DOHH2 (cell line): ENCODE results near the gene PRRT1.

Experiments
- H3F3A ChIP-seq: fragments of 200-600 bp; sonication (generic), shearing (Covaris generic); 2 replicates; pipeline ENCODE4 v1.6.0; 2016; ENCODE audit warnings: antibody characterized with exemption, mild to moderate bottlenecking; ENCODE audit not compliant: control insufficient read depth, insufficient read depth
- H3K27ac ChIP-seq: fragments of 200-600 bp; sonication (generic); 2 replicates; pipeline ENCODE4 v1.5.1; 2014; ENCODE audit warnings: low read depth, mild to moderate bottlenecking, low read length, moderate library complexity
- H3K27me3 ChIP-seq: fragments of 200-600 bp; sonication (generic); 2 replicates; pipeline ENCODE4 v1.6.1; 2014; ENCODE audit warnings: mild to moderate bottlenecking, low read length, mixed read lengths; ENCODE audit not compliant: control insufficient read depth
- H3K36me3 ChIP-seq: fragments of 200-600 bp; sonication (generic); 2 replicates; pipeline ENCODE4 v1.6.1; 2014; ENCODE audit warnings: mild to moderate bottlenecking, low read length, moderate library complexity, mixed read lengths; ENCODE audit not compliant: control insufficient read depth
- H3K4me1 ChIP-seq: fragments of 200-600 bp; sonication (generic); 2 replicates; pipeline ENCODE4 v1.6.1; 2014; ENCODE audit warnings: mild to moderate bottlenecking, low read length, mixed read lengths; ENCODE audit not compliant: control insufficient read depth
- H3K4me2 ChIP-seq: fragments of 200-600 bp; sonication (generic); 2 replicates; pipeline ENCODE4 v1.6.0; 2014; ENCODE audit warnings: mild to moderate bottlenecking, low read length, moderate library complexity
- H3K4me3 ChIP-seq: fragments of 200-600 bp; sonication (generic); 2 replicates; pipeline ENCODE4 v1.5.1; 2014; ENCODE audit warnings: mild to moderate bottlenecking, low read length, mixed read lengths
- H3K79me2 ChIP-seq: fragments of 200-600 bp; sonication (generic); 2 replicates; pipeline ENCODE4 v1.6.1; 2014; ENCODE audit warnings: mild to moderate bottlenecking, low read length, mixed read lengths; ENCODE audit not compliant: control insufficient read depth
- H3K9me2 ChIP-seq: fragments of 200-600 bp; sonication (generic); replicated peaks from 2 replicates; pipeline ENCODE4 v1.6.1; 2014; ENCODE audit warnings: mild to moderate bottlenecking, low read length, mixed read lengths; ENCODE audit not compliant: control insufficient read depth
- H3K9me3 ChIP-seq: fragments of 200-600 bp; sonication (generic); 2 replicates; pipeline ENCODE4 v1.6.1; 2014; ENCODE audit warnings: antibody characterized with exemption, low read length, mixed read lengths; ENCODE audit not compliant: control insufficient read depth, insufficient read depth
- H4K20me1 ChIP-seq: fragments of 200-600 bp; sonication (generic); 2 replicates; pipeline ENCODE4 v1.6.0; 2014; ENCODE audit warnings: low read depth, mild to moderate bottlenecking, antibody characterized with exemption, low read length, moderate library complexity; ENCODE audit not compliant: control insufficient read depth, insufficient read depth
- EZH2phosphoT487 ChIP-seq: fragments of 200-600 bp; sonication (generic); IDR thresholded peaks from 2 replicates; pipeline ENCODE4 v1.6.1; 2017; ENCODE audit warnings: borderline replicate concordance, mild to moderate bottlenecking, antibody characterized with exemption, low read length, moderate library complexity, mixed read lengths
- TF ChIP-seq, protein P1 (sequence below): fragments of 200-600 bp; sonication (generic); IDR thresholded peaks from one replicate; pipeline ENCODE4 v1.5.1; 2014; ENCODE audit warnings: antibody characterized with exemption, mild to moderate bottlenecking, low read depth, low read length; ENCODE audit not compliant: poor library complexity, severe bottlenecking

PRRT1 gene

DNA sequence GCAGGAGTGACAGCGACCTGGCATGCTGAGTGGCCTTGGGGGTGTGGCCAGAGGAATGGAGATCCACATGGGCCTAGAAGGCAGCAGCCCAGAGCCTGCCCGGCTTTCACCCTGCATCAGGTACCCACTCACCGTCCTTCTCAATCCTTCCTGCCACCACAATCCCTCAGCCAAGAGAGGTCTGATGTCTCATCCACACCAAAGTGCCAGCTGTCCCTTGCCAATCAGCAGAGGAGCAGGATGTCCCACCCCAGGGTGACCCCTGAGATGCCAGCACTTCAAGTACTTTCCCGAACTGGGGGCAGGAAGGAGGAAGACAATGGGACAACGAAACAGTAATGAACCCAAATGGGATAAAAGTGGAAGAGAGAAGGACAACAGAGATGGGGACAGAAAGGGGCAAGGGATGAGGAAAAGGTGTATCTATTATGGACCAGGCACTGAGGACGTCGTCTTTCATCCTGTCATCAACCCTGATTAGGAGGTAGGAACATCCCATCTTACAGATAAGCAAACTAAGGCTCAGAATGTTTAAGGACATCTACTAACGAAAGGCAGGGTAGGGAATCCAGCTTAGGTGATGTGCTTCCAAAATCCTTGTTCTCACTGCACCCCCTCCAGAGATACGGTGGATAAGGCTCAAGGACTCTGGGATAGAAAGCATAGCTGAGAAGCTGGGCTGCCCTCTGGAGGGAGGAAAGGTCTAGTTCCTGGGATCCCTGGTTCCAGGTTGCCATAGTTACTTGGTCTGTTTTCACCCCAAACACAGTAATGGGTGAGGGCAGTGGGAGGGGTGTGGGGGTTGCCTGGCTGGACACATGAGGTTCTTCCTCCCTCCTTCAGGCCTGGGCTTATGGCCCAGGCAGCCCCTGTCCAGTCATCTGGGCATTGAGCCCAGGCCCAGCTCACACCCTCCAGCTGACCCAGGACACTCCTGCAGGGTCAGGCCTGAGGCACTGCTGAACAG is 38.1 kb downstream of the PRRT1 start:
- Histone ChIP-seq H3K4me3 (no peak overlapping the region), H3K27ac (no peak overlapping the region), H3K9me2 (no peaks in the 10 kb centered on the region), H3K79me2 (no peaks in the 10 kb centered on the region), H4K20me1 (no peaks in the 10 kb centered on the region), H3K4me1 (no peaks in the 10 kb centered on the region), H3K27me3 (peaks cover 11% of the 10 kb centered on the region), H3K4me2 (no peak overlapping the region), H3K9me3 (no peaks in the 10 kb centered on the region), H3F3A (no peaks in the 10 kb centered on the region), H3K36me3 (peaks cover 33% of the 10 kb centered on the region)
- TF ChIP-seq, protein P1, sequence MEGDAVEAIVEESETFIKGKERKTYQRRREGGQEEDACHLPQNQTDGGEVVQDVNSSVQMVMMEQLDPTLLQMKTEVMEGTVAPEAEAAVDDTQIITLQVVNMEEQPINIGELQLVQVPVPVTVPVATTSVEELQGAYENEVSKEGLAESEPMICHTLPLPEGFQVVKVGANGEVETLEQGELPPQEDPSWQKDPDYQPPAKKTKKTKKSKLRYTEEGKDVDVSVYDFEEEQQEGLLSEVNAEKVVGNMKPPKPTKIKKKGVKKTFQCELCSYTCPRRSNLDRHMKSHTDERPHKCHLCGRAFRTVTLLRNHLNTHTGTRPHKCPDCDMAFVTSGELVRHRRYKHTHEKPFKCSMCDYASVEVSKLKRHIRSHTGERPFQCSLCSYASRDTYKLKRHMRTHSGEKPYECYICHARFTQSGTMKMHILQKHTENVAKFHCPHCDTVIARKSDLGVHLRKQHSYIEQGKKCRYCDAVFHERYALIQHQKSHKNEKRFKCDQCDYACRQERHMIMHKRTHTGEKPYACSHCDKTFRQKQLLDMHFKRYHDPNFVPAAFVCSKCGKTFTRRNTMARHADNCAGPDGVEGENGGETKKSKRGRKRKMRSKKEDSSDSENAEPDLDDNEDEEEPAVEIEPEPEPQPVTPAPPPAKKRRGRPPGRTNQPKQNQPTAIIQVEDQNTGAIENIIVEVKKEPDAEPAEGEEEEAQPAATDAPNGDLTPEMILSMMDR, result no peak
- TF ChIP-seq EZH2phosphoT487, result no peak

DNA sequence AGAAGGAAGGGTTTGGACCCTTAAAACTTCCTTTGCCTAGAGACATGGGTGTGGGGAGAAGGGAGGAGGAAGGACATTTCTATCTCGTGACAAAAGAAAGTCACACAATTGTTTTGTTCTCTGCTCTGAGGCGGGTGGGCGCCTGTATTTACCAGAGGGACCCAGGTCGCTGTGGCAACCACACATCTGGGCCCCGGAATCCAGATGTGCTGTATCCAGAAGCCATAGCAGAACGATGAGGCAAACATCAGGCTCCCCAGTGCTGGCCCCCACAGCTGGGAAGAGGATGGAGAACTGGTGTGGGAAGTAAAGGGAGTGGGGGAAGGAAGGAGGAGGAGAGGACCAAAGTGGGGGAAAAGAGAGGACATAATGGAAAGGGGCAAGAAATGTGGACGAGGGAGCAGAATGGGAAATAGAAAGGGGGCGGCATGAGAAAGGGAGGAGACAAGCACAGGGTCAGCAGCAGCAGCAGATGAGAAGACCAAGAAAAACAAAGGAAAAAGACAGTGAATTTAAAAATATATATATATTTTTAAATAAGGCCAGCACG is 39.2 kb downstream of the PRRT1 start:
- H3K9me2 ChIP-seq, result no peaks in the 10 kb centered on the region
- H3K27ac ChIP-seq, result no peak overlapping the region
- H3K9me3 ChIP-seq, result no peaks in the 10 kb centered on the region
- no peaks in the 10 kb centered on the region for H3K4me1 ChIP-seq
- peaks cover 20% of the 10 kb centered on the region for H3K27me3 ChIP-seq
- no peak overlapping the region for H3K4me2 ChIP-seq
- no peaks in the 10 kb centered on the region for H3K79me2 ChIP-seq
- H3K4me3 ChIP-seq, result no peak overlapping the region
- TF ChIP-seq, protein P1, result no peak
- no peak for TF ChIP-seq EZH2phosphoT487
- H3F3A ChIP-seq, result no peaks in the 10 kb centered on the region
- peaks cover 21% of the 10 kb centered on the region for H3K36me3 ChIP-seq
- no peaks in the 10 kb centered on the region for H4K20me1 ChIP-seq

DNA sequence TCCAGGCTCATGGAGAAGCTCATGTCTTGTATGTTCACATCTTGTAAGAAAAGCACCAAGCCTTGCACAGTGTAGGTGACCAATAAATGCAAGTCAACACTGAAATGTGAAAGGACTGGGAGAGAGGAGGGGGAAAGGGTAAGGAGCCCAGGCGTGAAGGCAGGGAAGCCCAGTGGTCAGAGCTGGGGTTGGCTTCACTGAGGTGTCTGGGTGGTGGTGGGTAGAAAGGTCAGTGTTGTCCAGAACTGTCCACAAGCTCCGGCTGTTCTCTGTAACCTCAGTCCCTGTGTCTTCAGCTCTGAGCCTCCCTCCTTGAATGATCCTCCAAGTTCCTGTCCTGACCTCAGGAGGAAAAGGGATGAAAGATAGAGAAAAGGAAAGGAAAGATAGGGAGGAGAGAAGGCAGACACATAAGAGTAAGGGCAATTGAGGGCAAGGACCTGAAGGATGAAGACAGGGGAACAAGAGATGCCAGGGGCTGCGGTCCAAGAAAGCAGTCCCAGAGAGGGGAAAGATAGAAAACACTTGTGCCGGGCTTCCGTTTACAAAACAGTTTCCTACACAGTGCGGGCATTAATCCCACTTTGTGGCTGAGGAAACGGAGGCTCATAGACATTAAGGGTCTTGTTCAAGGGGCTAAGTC is 40.2 kb downstream of the PRRT1 start:
- Histone ChIP-seq H3K27me3 (peaks cover 29% of the 10 kb centered on the region), H3K79me2 (no peaks in the 10 kb centered on the region), H3K4me2 (no peak overlapping the region), H3K9me3 (no peaks in the 10 kb centered on the region), H3K36me3 (peaks cover 11% of the 10 kb centered on the region), H3K4me1 (no peaks in the 10 kb centered on the region), H3K4me3 (no peak overlapping the region), H3F3A (no peaks in the 10 kb centered on the region), H3K27ac (no peak overlapping the region), H4K20me1 (no peaks in the 10 kb centered on the region), H3K9me2 (no peaks in the 10 kb centered on the region)
- TF ChIP-seq EZH2phosphoT487, result no peak
- TF ChIP-seq, protein P1, result no peak
